ENCODE data around the gene CREB3L2.
"Not testable (repeated sequence)": the region's sequence is repeated elsewhere in the genome, so short reads cannot be mapped to it uniquely, and the experiment has no call there.

Gene CREB3L2, protein sequence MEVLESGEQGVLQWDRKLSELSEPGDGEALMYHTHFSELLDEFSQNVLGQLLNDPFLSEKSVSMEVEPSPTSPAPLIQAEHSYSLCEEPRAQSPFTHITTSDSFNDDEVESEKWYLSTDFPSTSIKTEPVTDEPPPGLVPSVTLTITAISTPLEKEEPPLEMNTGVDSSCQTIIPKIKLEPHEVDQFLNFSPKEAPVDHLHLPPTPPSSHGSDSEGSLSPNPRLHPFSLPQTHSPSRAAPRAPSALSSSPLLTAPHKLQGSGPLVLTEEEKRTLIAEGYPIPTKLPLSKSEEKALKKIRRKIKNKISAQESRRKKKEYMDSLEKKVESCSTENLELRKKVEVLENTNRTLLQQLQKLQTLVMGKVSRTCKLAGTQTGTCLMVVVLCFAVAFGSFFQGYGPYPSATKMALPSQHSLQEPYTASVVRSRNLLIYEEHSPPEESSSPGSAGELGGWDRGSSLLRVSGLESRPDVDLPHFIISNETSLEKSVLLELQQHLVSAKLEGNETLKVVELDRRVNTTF

DNA sequence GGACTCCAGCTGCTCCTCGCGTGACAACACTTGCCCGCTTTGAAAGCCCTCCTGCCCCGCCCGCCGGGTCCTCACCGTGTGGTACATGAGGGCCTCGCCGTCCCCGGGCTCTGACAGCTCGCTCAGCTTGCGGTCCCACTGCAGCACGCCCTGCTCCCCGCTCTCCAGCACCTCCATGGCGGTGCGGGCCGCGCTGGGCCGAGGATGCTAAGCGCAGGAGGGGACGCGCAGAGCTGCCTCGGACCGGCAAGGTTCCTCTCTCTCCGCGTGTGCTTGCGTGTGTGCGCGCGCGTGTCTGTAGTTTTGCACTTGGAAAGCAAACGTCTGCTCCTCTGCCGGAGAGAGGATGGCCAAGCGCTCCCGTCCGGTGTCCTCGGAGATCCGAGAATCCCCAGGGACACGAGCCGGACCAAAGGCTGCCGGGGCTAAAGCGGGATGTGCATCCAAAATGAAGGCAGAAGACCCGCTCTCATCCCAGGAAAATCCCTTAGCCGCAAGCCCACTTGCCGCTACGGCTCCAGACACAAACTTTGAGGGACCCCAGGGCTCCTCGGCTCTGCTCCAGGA is at the start of gene CREB3L2:
CREB3L2 (minus strand) TSS at position 558 of the 567 bp plus-strand sequence; CDS start at position 177, 381 bp downstream.
- DNase-seq = peak; percentile 64

DNA sequence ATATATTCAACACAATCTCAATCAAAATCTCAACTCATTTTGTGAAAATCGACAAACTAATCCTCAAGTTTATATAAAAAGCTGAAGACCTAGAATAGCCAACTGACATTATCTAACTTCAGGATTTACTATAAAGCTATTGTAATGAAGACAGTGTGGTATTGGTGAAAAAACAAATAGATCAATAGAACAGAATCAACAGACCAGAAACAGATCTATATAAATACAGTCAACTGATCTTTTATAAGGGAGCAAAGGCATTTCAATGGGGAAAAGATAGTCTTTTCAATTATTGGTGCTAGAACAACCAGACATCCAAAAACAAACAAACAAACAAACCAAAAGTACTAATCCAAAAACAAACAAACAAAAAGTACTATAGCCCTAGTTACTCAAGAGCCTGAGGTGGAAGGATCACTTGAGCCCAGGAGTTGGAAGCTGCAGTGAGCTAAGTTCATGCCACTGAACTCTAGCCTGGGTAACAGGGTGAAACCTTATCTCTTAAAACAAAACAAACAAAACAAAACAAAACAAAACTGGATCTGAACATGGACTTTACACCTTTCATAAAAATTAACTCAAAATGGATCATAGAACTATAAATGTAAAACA is 47.7 kb upstream of the CREB3L2 start:
- no peak for DNase-seq

DNA sequence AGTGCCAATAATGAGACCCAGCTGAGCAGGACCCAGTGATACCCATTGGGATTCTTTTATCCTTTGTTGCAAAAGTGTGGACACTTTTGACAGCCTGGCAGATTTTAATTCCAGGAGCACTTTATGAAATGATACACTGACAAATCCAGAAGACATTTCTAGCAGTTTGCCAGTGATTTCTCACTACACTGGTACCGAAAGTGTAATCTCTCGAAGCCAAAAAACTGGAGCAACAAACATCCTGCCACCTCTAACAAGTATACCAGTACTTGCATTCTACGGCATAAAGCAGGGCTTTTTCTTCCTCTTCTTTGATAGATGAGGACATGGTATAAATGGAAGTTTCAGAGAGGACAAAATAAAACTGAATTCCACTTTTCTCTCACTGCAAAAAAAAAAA is 46.0 kb upstream of the CREB3L2 start:
- DNase-seq = no peak

GRCh38 chr7:138044897-138045296 is 43.0 kb upstream of the CREB3L2 start:
- no peak for DNase-seq

- DNase-seq = not testable (repeated sequence)
Observed at GRCh38 chr7:138040063-138040462, 38.2 kb upstream of the CREB3L2 start.

DNA sequence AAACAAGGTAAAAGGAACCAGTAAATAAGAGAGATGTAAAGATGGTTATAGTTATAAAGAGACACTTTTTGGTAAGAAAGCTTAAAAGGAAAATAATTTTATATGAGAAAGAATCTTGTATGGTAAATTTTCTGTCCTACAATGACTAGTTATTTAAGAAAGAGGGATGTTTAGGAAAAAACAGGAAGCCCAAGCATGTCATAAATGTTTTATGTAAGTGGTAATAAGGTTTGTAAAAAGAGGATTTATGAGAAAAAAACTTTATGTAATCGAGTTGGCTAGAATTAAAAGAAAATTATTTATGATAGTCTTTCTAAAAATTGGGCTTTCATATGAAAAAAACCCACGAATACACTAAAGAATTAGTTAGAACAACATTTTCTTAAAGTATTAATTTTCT is 34.2 kb upstream of the CREB3L2 start:
- no peak for DNase-seq

GRCh38 chr7:138033241-138033640 is 31.4 kb upstream of the CREB3L2 start:
- no peak for DNase-seq

DNA sequence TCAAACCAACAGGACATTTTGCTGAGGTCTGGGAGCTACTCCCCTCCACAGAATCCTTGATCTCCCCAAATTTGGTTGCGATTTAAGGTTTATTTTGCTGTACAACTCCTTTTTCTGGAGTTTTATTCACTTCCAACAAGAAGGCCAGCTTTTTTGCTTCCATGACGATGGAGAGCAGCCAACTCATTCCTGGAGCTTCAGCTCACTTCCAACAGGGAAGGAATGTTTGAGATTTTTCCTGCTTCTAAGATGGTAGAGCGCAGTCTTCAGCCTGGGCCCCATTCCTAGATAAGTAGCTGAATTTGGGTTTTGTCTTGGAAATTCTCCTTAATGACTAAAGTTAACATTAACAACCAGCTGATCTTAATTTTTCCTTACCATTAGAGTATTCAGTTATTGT is 30.9 kb upstream of the CREB3L2 start:
- no peak for DNase-seq

GRCh38 chr7:138032186-138032585 is 30.3 kb upstream of the CREB3L2 start:
- DNase-seq = no peak

DNA sequence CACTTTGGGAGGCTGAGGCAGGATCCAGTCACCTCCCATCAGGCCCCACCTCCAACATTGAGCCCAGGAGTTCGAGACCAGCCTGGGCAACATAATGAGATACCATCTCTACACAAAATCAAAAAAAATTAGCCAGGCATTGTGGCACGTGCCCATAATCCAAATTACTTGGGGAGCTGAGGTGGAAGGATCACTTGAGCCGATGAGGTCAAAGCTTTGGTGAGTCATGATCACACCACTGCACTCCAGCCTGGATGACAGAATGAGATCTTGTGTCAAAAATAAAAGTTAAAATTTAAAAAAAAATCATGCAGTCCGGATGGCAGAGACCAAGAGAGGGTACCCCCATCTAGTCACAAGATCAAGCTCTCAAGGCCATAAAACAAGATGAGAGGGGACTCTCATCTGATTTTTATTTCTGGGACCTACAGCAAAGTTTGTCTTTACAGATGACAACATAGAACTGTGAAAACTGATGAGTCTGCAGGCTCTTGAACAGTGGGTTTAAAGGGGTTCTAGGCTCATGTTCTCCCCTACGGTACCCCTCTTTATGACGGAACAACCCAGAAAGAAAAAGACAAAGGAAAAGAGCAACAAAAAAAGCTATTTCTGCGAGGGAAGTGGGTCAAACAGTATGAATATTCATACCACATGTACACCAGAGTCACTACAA is 28.9 kb upstream of the CREB3L2 start:
- DNase-seq = no peak

GRCh38 chr7:138029941-138030340 is 28.1 kb upstream of the CREB3L2 start:
- DNase-seq = no peak

DNA sequence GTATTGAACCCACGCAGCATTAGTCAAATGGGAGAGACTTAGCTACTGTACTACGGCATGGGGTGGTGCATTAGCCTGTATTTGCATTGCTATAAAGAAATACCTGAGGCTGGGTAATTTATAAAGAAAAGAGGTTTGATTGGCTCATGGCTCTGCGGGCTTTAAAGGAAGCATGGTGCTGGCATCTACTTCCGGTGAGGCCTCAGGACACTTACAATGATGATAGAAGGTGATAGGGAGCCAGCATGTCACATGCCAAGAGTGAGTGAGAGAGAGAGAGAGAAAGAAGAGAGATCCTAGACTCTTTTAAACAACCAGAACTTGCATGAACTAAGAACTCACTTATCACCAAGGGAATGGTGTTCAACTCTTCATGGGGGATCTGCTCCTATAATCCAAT is 27.2 kb upstream of the CREB3L2 start:
- no peak for DNase-seq

- no peak for DNase-seq
Observed at GRCh38 chr7:138027100-138027499, 25.2 kb upstream of the CREB3L2 start.

GRCh38 chr7:138025215-138026186 is 23.6 kb upstream of the CREB3L2 start:
- DNase-seq = no peak

GRCh38 chr7:138024765-138025164 is 22.9 kb upstream of the CREB3L2 start:
- DNase-seq = no peak

DNA sequence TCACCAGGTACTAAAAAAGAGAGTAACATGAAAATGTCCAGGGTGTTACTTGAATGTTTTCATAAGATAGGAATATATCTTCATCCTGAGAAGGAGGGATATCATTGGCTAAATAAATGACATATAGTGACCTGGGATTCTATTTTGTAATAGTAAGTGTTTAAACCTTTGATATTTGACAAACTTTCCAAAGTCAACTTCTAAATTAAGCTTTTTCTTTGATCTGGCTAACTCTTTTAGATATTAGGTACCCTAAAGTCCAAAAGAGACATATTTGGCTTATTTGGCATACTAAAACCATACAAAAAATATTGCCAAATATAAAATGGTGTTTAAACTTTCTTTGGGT is 22.4 kb upstream of the CREB3L2 start:
- DNase-seq = no peak

- DNase-seq = no peak
Observed at GRCh38 chr7:138023618-138024342, 21.9 kb upstream of the CREB3L2 start.

- no peak for DNase-seq
Observed at GRCh38 chr7:138021889-138022288, 20.0 kb upstream of the CREB3L2 start.

- DNase-seq = no peak
Observed at GRCh38 chr7:138017992-138018391, 16.1 kb upstream of the CREB3L2 start.

- DNase-seq = no peak
Observed at GRCh38 chr7:138015096-138015495, 13.2 kb upstream of the CREB3L2 start.

DNA sequence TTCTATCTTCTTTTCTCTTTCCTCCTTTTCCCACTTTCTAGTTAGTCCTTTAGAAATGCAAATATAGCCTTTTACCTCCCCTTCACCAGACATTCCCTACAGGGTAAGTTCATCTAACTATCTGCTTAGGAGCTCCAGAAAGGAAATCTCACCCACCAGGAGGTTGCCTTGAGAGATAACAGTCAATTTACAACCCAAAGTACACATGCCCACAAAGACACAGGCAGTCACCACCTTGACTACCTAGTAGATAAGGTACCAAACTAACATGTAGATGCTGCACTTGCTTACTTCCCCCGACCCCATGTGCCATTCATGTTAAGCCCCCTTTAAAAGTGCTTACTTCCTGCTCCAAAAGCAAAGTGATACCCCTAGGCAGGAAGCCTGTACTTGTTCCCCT is 12.8 kb upstream of the CREB3L2 start:
- DNase-seq = no peak

GRCh38 chr7:138014201-138014600 is 12.3 kb upstream of the CREB3L2 start:
- not testable (repeated sequence) for DNase-seq
